Stimulated activated CD4-positive, alpha-beta T cell treated with anti-CD3 and anti-CD28 coated beads, TNF-alpha, amount 100 ng/mL, for 4 hours (primary cell): ENCODE data around the gene GOLGA6L7.
A peak's percentile ranks its signal among the peaks of the same experiment; 100 is the strongest.
"Not testable (repeated sequence)": the region's sequence is repeated elsewhere in the genome, so short reads cannot be mapped to it uniquely, and the experiment has no call there.

Experiments
- DNase-seq, 3 experiments: peaks; one replicate each; pipeline ENCODE4 v3.0.0-alpha.2; 2020; ENCODE audit warnings: low read depth in 3 of 3

GOLGA6L7 gene

GRCh38 chr15:28848521-28848920, at the start of gene GOLGA6L7:
Gene GOLGA6L7 (minus strand): TSS chr15:28848644. CDS start chr15:28848549, 95 bp downstream.
- not testable (repeated sequence) for DNase-seq

- DNase-seq: no peak
Observed at GRCh38 chr15:28897861-28898585, 49.6 kb upstream of the GOLGA6L7 start.

- DNase-seq: no peak
Observed at GRCh38 chr15:28896951-28897350, 48.5 kb upstream of the GOLGA6L7 start.

GRCh38 chr15:28895566-28895965, 47.1 kb upstream of the GOLGA6L7 start:
- DNase-seq: no peak

- no peak for DNase-seq
Observed at GRCh38 chr15:28895146-28895545, 46.7 kb upstream of the GOLGA6L7 start.

GRCh38 chr15:28894631-28895030, 46.2 kb upstream of the GOLGA6L7 start:
- no peak for DNase-seq

GRCh38 chr15:28892789-28893610, 44.6 kb upstream of the GOLGA6L7 start:
- no peak for DNase-seq

- DNase-seq: no peak
Observed at GRCh38 chr15:28891588-28891987, 43.1 kb upstream of the GOLGA6L7 start.

GRCh38 chr15:28890711-28891495, 42.5 kb upstream of the GOLGA6L7 start:
- no peak for DNase-seq

GRCh38 chr15:28890291-28890690, 41.8 kb upstream of the GOLGA6L7 start:
- not testable (repeated sequence) for DNase-seq

GRCh38 chr15:28889871-28890270, 41.4 kb upstream of the GOLGA6L7 start:
- not testable (repeated sequence) for DNase-seq

- no peak for DNase-seq
Observed at GRCh38 chr15:28889346-28889745, 40.9 kb upstream of the GOLGA6L7 start.

GRCh38 chr15:28888900-28889299, 40.5 kb upstream of the GOLGA6L7 start:
- no peak for DNase-seq

- DNase-seq: no peak
Observed at GRCh38 chr15:28888302-28888894, 40.0 kb upstream of the GOLGA6L7 start.

- no peak for DNase-seq
Observed at GRCh38 chr15:28887339-28888174, 39.1 kb upstream of the GOLGA6L7 start.

GRCh38 chr15:28886431-28887338, 38.2 kb upstream of the GOLGA6L7 start:
- no peak for DNase-seq

GRCh38 chr15:28885630-28886430, 37.4 kb upstream of the GOLGA6L7 start, which contains the start of gene APBA2:
Gene APBA2 (plus strand): TSS chr15:28885974. CDS start chr15:29053885, 167,911 bp downstream.
- DNase-seq: peak in 2 of 3 experiments; percentile 23 to 44

- DNase-seq: no peak
Observed at GRCh38 chr15:28885128-28885629, 36.7 kb upstream of the GOLGA6L7 start.
